Measurements from ENCODE around the gene PSMD13.
"Not testable (repeated sequence)": the region's sequence is repeated elsewhere in the genome, so short reads cannot be mapped to it uniquely, and the experiment has no call there.

PSMD13 gene

GRCh38 chr11:283405-284104 lies 46.8 kb downstream of the PSMD13 start:
- no peak overlapping the region for H3K4me3 ChIP-seq (ENCODE audit: low read depth, low read length)
- no peak for DNase-seq (ENCODE audit: low read depth)
- TF ChIP-seq, protein P1, sequence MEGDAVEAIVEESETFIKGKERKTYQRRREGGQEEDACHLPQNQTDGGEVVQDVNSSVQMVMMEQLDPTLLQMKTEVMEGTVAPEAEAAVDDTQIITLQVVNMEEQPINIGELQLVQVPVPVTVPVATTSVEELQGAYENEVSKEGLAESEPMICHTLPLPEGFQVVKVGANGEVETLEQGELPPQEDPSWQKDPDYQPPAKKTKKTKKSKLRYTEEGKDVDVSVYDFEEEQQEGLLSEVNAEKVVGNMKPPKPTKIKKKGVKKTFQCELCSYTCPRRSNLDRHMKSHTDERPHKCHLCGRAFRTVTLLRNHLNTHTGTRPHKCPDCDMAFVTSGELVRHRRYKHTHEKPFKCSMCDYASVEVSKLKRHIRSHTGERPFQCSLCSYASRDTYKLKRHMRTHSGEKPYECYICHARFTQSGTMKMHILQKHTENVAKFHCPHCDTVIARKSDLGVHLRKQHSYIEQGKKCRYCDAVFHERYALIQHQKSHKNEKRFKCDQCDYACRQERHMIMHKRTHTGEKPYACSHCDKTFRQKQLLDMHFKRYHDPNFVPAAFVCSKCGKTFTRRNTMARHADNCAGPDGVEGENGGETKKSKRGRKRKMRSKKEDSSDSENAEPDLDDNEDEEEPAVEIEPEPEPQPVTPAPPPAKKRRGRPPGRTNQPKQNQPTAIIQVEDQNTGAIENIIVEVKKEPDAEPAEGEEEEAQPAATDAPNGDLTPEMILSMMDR (conservative IDR thresholded peaks at IDR 0.05; ENCODE audit: low read depth, low read length), result no peak

DNA sequence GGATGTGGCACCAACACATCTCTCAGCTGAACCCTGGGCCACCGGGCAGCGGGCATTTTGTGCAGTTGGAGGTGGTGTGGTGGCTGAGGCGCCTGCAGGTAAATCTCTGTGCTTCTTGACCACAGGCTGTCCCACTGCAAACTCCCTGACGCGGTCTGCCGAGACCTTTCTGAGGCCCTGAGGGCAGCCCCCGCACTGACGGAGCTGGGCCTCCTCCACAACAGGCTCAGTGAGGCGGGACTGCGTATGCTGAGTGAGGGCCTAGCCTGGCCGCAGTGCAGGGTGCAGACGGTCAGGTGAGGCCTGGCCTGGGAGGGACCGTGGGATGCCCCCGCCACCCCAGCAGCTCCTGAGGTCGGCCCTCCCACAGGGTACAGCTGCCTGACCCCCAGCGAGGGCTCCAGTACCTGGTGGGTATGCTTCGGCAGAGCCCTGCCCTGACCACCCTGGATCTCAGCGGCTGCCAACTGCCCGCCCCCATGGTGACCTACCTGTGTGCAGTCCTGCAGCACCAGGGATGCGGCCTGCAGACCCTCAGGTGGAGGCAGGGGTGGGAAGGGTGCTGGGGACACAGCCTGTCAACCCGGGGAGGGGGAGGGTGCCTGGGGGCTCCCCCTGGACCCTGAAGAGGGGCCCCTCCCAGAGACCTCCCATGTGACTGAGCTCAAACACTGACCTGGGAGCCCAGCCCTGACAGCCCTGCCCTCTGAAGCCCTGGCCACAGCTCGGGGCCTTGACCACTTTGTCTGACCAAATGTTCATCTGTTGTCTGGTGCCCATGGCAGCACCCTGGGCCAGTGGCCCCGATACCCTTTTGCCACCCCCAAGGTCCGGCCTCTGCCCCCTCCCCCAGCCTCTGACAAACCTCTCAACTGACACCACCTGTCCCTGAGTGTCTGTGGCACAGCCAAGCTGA lies 47.6 kb downstream of the PSMD13 start:
- no peak for DNase-seq (ENCODE audit: low read depth)
- TF ChIP-seq, protein P1 (conservative IDR thresholded peaks at IDR 0.05; ENCODE audit: low read depth, low read length), result no peak
- no peak overlapping the region for H3K4me3 ChIP-seq (ENCODE audit: low read depth, low read length)

DNA sequence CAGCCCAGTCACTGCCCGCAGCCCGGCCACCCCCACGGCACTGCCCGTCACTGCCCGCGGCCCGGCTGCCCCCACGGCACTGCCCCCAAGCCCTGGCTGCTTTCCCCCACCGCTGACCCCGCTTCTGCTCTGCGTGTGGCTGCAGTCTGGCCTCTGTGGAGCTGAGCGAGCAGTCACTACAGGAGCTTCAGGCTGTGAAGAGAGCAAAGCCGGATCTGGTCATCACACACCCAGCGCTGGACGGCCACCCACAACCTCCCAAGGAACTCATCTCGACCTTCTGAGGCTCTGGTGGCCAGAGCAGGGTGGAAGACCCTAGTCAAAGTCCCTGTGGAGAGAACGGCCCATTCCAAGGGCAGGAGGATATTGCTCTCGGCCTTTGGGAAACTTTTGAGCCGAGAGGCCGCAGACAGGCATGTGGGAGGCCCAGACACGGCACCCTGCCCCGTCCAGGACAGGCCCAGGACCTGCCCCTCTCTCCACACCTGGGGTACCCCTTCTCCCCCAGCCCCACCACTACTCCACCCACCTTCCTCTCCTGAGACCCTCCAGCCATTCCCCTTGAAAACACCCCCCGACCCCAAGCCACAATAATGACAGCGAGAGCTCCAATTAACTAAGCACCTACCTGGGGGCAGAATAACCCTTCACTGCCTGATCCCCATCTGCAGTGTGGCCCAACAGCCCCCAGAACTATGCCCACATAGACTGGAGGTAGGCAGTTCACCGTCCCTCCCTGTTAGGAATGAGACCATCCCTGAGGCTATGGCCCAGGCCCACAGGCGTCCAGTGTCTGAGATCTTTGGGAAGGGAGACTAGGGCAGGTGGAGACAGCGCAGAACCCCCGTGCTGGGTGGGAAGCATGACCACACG lies 48.5 kb downstream of the PSMD13 start:
- TF ChIP-seq, protein P1 (conservative IDR thresholded peaks at IDR 0.05; ENCODE audit: low read depth, low read length), result no peak
- H3K4me3 ChIP-seq (ENCODE audit: low read depth, low read length), result no peak overlapping the region
- no peak for DNase-seq (ENCODE audit: low read depth)

- no peak for DNase-seq (ENCODE audit: low read depth)
- TF ChIP-seq, protein P1 (conservative IDR thresholded peaks at IDR 0.05; ENCODE audit: low read depth, low read length), result no peak
- H3K4me3 ChIP-seq (ENCODE audit: low read depth, low read length), result no peak overlapping the region
Observed at GRCh38 chr11:285894-286220, 49.1 kb downstream of the PSMD13 start.

DNA sequence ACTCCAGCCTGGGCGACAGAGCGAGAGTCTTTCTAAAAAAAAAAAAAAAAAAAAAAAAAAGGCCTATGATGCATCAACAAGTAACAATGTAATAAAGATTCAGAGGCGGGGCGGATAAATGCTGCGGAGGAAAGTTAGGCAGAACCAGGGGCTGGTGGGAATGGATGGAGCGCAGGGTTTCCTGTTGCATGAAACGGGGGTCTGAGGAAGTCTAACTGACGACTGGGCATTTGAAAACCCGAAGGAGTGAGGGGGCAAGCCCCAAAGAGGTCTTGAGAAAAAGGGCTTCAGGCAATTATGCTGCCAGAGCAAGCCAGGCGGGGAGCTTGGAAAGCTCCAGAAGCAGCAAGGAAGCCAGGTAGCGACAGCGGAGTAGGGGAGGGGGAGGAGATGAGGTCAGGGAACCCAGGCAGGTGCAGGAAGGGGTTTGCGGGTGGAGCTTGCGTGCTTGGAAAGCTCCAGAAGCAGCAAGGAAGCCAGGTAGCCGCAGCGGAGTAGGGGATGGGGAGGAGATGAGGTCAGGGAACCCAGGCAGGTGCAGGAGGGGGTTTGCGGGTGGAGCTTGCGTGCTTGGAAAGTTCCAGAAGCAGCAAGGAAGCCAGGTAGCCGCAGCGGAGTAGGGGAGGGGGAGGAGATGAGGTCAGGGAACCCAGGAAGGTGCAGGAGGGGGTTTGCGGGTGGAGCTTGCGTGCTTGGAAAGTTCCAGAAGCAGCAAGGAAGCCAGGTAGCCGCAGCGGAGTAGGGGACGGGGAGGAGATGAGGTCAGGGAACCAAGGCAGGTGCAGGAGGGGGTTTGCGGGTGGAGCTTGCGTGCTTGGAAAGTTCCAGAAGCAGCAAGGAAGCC lies 50.4 kb downstream of the PSMD13 start:
- not testable (repeated sequence) for DNase-seq (ENCODE audit: low read depth); H3K4me3 ChIP-seq (ENCODE audit: low read depth, low read length)

- DNase-seq (ENCODE audit: low read depth), result no peak
- TF ChIP-seq, protein P1 (conservative IDR thresholded peaks at IDR 0.05; ENCODE audit: low read depth, low read length), result no peak
- peak overlapping the region; percentile 56 for H3K4me3 ChIP-seq (ENCODE audit: low read depth, low read length)
Observed at GRCh38 chr11:287821-288477, 51.2 kb downstream of the PSMD13 start.
